ENCODE data around the gene RGS3. TPM values are rescaled to one million over a fixed set of nuclear protein-coding genes. Genes with fewer than 3 reads are reported as not detected.
A peak's percentile ranks its signal among the peaks of the same experiment; 100 is the strongest.

RGS3 gene
- total RNA-seq, 1 experiment from 2014 or later: 144 TPM

GRCh38 chr9:113529336-113530009 is 65.9 kb downstream of the RGS3 start:
- no peak for DNase-seq (ENCODE audit: low read depth)

DNA sequence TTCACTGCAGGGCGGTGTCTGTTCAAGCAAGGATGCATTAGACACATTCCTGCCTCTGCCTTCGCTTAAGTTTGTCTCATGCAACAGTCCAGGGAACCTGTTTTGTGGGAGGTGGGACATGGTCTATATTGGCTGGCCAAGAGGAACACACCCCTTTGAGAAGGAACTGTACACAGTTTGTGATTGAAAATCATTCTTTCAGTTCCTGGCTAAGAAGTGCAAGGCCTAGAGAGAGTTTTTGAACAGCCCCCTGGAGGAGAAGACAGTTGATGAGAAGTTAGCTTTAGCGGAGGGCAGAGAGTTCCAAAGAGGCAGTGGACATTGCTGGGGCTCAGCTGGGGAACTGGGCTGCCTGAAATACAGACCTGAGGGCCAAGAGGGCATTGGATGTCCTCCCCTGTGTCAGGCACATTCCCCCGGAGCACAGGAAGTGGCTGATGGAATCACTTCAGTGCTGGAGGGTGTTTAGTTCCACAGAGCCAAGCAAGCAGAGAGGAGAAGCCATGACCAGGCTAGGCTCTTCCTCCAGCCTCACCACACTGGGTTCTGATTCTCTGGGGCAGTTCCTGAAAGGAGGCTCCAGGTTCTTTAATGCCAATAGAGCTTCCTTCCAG is 66.6 kb downstream of the RGS3 start:
- DNase-seq (ENCODE audit: low read depth): no peak

DNA sequence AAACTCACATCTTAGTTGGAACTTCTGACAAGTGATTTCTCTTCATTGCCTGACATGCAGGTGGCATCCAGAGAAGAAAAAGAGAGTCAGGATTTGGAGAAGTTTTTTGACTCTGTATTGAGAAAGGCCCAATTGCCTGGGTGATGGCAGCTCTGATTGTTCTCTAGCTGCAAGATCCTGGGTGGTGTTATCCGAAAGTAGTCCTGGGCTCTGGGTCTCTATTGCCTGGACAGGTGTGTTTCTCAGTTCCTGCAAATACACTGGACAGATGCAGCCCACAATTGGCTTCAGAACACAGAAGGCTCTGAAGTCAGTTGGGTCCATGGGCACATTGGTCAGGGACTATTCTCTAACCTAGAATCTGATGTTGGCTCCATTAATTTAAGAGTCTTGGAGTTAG is 67.4 kb downstream of the RGS3 start:
- DNase-seq (ENCODE audit: low read depth): no peak

- DNase-seq (ENCODE audit: low read depth): no peak
Observed at GRCh38 chr9:113531919-113532808, 68.6 kb downstream of the RGS3 start.

- no peak for DNase-seq (ENCODE audit: low read depth)
Observed at GRCh38 chr9:113532809-113533190, 69.3 kb downstream of the RGS3 start.

- no peak for DNase-seq (ENCODE audit: low read depth)
Observed at GRCh38 chr9:113533335-113534225, 70.1 kb downstream of the RGS3 start.

DNA sequence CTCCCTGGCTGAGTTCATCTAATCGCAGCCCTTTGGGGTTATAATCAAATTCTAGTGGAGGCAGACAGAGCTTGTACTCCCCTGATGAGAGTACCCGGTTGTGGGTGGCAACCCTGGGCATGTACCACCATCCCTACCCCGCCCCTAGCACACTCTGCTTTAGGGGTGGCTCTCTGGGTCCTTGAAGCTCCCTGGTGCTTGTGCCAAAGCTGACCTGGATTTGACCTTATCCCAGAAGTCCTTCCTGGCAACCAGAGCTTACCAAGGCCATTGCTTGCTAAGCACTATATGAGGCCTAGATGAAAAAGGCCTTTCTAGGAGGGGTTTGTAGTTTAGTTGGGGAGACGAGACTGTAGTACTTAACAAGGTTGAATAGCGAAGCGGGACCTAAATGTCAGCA is 72.2 kb downstream of the RGS3 start:
- DNase-seq (ENCODE audit: low read depth): no peak

DNA sequence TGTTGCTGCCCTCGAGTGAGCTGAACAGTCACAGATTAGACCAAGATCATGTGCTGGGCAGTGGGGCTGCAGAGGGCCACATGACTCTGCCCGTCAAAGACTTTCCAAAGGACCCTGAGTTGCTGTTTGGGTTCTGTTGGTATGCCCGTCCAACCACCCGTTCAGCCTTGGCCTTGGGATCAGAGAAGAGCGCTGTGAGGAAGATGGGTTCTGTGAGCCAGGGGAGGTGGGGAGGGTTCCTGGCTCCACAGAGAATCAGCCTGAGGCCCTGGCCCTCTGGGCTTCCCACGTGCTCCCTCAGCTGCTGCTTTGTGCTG is 72.6 kb downstream of the RGS3 start:
- DNase-seq (ENCODE audit: low read depth): no peak

GRCh38 chr9:113536483-113537228 is 73.1 kb downstream of the RGS3 start:
- DNase-seq (ENCODE audit: low read depth): peak; percentile 77

DNA sequence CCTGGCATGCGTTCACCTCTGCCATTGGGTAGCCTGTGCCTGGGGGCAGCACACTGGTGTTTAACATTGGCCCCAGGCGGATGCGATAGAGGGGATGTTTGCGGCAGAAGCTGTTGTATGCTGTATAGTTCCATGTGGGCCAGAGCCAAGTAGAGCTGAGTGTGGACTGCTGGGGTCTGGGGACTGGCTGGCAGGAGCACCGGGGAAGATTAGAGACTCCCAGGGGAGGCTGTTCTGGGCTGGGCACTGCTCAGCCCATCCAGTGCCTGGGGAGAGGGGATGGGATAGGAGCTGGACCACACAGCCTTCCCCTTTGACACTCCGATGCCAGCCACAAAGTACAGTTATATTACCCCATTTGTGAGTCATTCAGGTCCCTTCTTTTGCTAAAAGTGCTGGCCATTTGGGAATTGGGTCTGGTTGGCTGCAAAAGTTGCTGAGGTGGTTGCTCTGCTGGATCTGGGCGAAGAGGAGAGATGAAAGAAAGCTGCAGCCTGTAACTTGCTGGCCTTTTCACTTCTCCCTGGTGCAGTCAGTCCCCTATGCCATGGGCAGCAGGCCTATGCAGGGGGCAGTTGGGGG is 73.8 kb downstream of the RGS3 start:
- peak; percentile 18 for DNase-seq (ENCODE audit: low read depth)

- DNase-seq (ENCODE audit: low read depth): no peak
Observed at GRCh38 chr9:113538131-113538530, 74.6 kb downstream of the RGS3 start.

DNA sequence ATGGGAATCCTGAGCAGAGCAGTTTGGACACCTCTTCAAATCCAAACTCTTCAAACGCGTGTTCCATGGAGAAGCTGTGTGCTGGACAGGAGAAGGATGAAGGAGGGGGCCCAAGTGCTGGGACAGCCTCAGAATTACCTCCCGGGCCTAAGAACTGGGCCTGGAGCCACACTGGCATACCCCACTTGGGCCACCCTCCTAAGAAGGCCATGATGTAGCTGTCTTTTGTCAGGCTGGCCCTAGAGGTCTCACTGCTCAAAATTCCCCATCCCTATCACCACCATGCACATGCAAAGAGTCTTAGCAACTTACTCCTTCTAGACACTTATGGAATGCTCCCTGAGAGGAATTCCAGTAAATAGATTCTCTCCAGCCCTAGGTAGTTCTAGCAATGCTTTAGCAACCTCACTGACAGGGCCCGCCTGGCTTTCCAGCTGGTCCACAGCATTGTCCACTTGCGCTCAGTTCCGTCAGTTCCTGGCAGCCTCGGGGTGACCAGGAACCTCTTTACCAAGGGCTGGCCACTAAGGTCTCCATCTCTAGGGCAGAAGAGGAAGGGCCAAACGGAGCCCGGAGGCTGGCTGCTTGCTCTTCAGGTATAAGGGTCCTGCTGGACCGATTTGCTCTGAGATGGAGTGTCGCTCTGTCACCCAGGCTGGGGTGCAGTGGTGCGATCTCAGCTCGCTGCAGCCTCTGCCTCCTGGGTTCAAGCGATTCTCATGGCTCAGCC is 75.3 kb downstream of the RGS3 start:
- DNase-seq (ENCODE audit: low read depth): no peak

DNA sequence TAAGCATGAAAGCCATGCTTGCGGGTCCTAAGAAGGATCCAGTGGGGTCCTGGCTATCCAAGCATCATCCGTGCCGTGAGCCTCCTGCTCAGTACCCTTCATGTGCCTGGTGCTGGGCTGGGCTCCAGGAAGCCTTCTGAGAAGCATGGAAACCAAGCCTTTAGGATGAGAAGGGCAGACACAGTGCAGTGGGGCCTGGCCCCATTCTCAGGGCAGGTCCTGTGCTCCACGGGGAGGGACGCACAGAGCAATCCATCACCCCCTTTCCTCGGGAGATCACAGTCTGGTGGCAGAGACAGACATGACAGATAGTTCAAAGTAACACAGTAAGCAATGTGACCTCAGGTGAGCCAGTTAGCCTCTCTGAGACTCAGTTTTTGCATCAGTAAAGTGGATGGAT is 76.9 kb downstream of the RGS3 start:
- DNase-seq (ENCODE audit: low read depth): no peak

DNA sequence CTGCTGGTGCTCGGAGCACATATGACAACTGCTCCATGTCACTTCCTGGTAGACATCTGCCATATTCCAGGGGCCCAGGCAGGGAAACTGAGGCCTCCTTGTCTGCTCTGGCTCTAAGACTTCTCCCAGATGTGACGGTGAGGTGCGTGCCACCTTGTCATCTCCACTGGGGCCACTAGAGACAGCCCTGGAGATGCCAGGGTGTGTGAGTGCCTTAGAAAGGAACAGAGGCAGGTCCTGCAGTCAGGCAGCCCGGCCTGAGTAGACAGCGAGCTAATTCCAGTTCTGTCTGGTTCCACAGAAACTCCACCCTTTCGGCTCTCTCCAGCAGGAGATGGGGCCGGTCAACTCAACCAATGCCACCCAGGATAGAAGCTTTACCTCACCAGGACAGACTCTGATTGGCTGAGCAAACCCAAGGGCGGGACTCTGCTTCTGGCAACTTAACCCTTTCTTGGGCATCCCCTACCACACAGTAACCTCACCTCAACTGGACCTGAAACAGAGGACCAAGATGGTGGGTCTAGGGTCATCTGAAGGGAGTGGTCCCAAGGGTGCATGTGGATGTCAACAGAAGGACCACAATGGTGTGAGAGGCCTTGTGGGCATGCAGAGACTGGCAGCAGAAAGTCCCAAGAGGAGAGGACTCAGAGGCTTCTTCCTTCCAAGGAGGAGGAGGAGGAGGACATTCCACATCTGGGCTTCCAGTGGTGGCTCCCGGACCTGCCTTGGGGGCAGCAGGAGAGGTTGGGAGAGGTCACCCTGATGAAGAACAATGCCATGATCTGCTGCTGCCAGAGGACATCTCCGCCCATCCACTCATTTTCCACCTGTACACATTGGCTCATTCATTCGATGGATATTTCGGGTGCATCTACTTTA is 77.7 kb downstream of the RGS3 start:
- DNase-seq (ENCODE audit: low read depth): peak; percentile 60

GRCh38 chr9:113542006-113542405 is 78.5 kb downstream of the RGS3 start:
- DNase-seq (ENCODE audit: low read depth): no peak

DNA sequence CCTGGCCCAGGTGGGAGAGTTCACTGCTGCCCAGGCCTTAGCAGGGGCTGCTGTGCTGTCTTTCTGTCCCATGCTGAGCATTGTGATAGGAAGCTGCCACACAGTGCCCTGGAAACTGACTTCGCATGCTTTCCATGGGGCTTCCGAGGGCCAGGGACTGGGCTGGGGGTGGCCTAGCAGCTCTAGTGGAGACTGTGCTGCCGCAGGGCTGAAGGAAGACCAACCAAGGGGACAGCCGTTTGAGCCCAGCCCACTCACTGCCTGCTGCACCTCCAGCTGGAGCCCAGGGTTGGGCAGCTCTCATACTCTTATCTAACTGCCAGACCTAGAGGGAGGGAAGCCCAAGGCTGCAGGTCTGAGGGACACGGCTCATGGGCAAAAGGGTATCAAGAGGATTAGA is 79.2 kb downstream of the RGS3 start:
- DNase-seq (ENCODE audit: low read depth): no peak

DNA sequence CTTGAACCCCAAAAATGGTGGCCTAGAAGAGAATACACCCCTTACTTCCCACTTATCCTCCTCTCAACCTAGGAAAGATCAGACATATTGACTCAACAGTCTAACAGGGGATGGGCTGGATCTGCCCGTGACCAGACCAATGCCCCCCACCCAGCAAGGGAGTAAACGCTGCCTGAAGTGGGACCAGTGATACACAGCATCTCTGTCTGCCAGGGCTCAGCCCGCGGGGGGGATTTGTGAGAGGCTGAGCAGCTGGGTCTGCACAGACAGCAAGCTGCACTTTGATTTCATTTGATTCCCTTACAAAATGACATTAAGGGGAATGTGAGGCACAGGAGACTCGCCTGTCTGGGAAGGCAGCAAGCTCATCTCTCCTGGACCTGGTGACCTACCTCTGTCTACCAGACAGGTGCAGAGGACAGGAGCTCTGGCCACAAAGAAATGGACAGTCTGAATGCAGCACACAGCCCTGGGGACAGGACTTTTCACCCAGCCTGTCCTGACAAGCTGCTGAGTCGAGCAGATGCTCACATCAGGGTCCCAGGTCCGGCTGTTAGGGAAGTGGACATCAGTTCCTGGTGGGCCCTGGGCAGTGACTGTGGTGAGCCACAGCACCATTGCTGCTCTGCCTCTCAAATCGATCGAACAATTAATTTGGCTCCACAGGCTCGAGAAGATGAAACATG is 79.9 kb downstream of the RGS3 start:
- DNase-seq (ENCODE audit: low read depth): no peak

- DNase-seq (ENCODE audit: low read depth): no peak
Observed at GRCh38 chr9:113543982-113544303, 80.4 kb downstream of the RGS3 start.

DNA sequence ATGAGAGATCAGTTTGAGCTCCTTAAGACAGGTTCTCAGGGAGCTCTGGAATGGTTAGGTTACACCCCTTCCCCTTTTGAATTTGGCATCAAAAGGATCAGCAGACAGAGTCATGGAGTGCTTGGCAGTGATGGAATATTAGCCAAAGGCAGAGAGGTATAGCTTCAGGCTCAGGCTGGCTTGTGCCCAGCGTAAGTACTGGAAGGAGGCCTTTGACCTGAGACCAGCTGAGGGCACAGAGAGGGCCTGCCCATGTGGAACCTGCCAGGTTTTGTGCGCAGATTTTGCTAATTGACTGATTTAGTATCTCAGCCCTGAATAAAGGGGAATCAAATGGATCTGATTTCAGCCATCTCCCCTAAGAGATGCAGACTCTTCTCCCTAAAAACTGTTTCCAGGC is 81.5 kb downstream of the RGS3 start:
- no peak for DNase-seq (ENCODE audit: low read depth)

All from LHCN-M2 (cell line).